Trophoblast cell (in vitro differentiated cells and primary cell): Measurements from ENCODE around the gene RPL36AL.

Experiments
- DNase-seq, 2 donors: peaks; one replicate each; pipeline ENCODE4 v3.0.0-alpha.2; 2016
- H2AFZ ChIP-seq: 2 replicates; pipeline ENCODE4 v1.6.1; 2013; ENCODE audit warnings: low read length, moderate library complexity, mild to moderate bottlenecking; ENCODE audit not compliant: insufficient read depth, poor library complexity
- H2AK5ac ChIP-seq: 2 replicates; pipeline ENCODE4 v1.6.1; 2013; ENCODE audit warnings: mild to moderate bottlenecking, low read length
- H2BK120ac ChIP-seq: 2 replicates; pipeline ENCODE4 v1.6.1; 2013; ENCODE audit warnings: low read length, mild to moderate bottlenecking, moderate library complexity; ENCODE audit not compliant: insufficient read depth, poor library complexity
- H2BK12ac ChIP-seq: 2 replicates; pipeline ENCODE4 v1.6.1; 2013; ENCODE audit warnings: mild to moderate bottlenecking, low read length, moderate library complexity
- H2BK5ac ChIP-seq: 2 replicates; pipeline ENCODE4 v1.6.1; 2013; ENCODE audit warnings: low read length, low read depth, moderate library complexity, mild to moderate bottlenecking; ENCODE audit not compliant: poor library complexity
- H3K14ac ChIP-seq: 2 replicates; pipeline ENCODE4 v1.6.1; 2013; ENCODE audit warnings: mild to moderate bottlenecking, low read length
- H3K18ac ChIP-seq: 2 replicates; pipeline ENCODE4 v1.6.1; 2013; ENCODE audit warnings: mild to moderate bottlenecking, low read length
- H3K23ac ChIP-seq: 2 replicates; pipeline ENCODE4 v1.6.1; 2013; ENCODE audit warnings: low read length
- H3K27ac ChIP-seq: 2 replicates; pipeline ENCODE4 v1.5.1; 2013; ENCODE audit warnings: low read depth, mild to moderate bottlenecking, inconsistent platforms, low read length, moderate library complexity
- H3K27me3 ChIP-seq: 2 replicates; pipeline ENCODE4 v1.6.1; 2013; ENCODE audit warnings: inconsistent platforms, mild to moderate bottlenecking, low read length, moderate library complexity; ENCODE audit not compliant: insufficient read depth
- H3K36me3 ChIP-seq, 2 experiments: 1 replicate in 1 of 2; 2 replicates in 1 of 2; pipeline ENCODE4 v1.6.1; 2013; ENCODE audit warnings: low read length in 2 of 2, mild to moderate bottlenecking in 2 of 2, moderate library complexity in 1 of 2; ENCODE audit not compliant: insufficient read depth in 2 of 2, control insufficient read depth in 1 of 2
- H3K4ac ChIP-seq: 2 replicates; pipeline ENCODE4 v1.6.1; 2013; ENCODE audit warnings: low read depth, mild to moderate bottlenecking, low read length, moderate library complexity
- H3K4me1 ChIP-seq, 2 experiments: 1 replicate in 1 of 2; 2 replicates in 1 of 2; pipeline ENCODE4 v1.6.1; 2013; ENCODE audit warnings: low read length in 2 of 2, mild to moderate bottlenecking in 2 of 2, moderate library complexity in 1 of 2; ENCODE audit not compliant: insufficient read depth in 2 of 2, control insufficient read depth in 1 of 2
- H3K4me2 ChIP-seq: 2 replicates; pipeline ENCODE4 v1.6.1; 2013; ENCODE audit warnings: inconsistent platforms, mild to moderate bottlenecking, low read length, moderate library complexity
- H3K4me3 ChIP-seq: 2 replicates; pipeline ENCODE4 v1.5.1; 2013; ENCODE audit warnings: mild to moderate bottlenecking, low read depth, low read length, inconsistent platforms
- H3K79me1 ChIP-seq: one replicate; pipeline ENCODE4 v1.6.1; 2013; ENCODE audit warnings: low read length
- H3K79me2 ChIP-seq: 2 replicates; pipeline ENCODE4 v1.6.1; 2013; ENCODE audit warnings: low read length, mild to moderate bottlenecking; ENCODE audit not compliant: control insufficient read depth, insufficient read depth, poor library complexity
- H3K9ac ChIP-seq: 2 replicates; pipeline ENCODE4 v1.6.1; 2013; ENCODE audit warnings: mild to moderate bottlenecking, low read length
- H3K9me3 ChIP-seq: 2 replicates; pipeline ENCODE4 v1.6.1; 2013; ENCODE audit warnings: low read depth, mild to moderate bottlenecking, control low read depth, inconsistent platforms, low read length; ENCODE audit not compliant: insufficient read depth
- H4K12ac ChIP-seq: 2 replicates; pipeline ENCODE4 v1.6.1; 2013; ENCODE audit warnings: low read depth, mild to moderate bottlenecking, low read length, moderate library complexity
- H4K8ac ChIP-seq: 2 replicates; pipeline ENCODE4 v1.6.1; 2013; ENCODE audit warnings: low read depth, mild to moderate bottlenecking, low read length, moderate library complexity
- H4K91ac ChIP-seq: one replicate; pipeline ENCODE4 v1.6.1; 2013; ENCODE audit warnings: low read depth, mild to moderate bottlenecking, low read length, moderate library complexity
- WGBS: extraction: QIAGEN DNeasy Blood & Tissue Kit; methylation state at CpG from one replicate; pipeline ENCODE4 v1.1.7; 2013; ENCODE audit warnings: missing lambda C conversion rate; ENCODE audit not compliant: insufficient read length, insufficient coverage; ENCODE audit errors: extremely low coverage; 5-methylcytosine and 5-hydroxymethylcytosine counted together

Gene RPL36AL

GRCh38 chr14:49653508-49653907 lies 33.1 kb upstream of the RPL36AL start:
- no CpG with 5 or more reads among the region's 6 CpGs for WGBS

GRCh38 chr14:49642163-49642562 lies 21.7 kb upstream of the RPL36AL start:
- H3K4me3 ChIP-seq = no peak overlapping the region
- no peak for DNase-seq
- no peak overlapping the region for H3K23ac ChIP-seq
- H3K36me3 ChIP-seq = peaks cover 3 to 12% of the 10 kb centered on the region in 2 experiments
- H3K9me3 ChIP-seq = no peaks in the 10 kb centered on the region
- no peak overlapping the region for H3K18ac ChIP-seq
- no peak overlapping the region for H2BK12ac ChIP-seq
- no peak overlapping the region for H4K8ac ChIP-seq
- H4K91ac ChIP-seq = no peak overlapping the region
- no peak overlapping the region for H2AFZ ChIP-seq
- H3K4me1 ChIP-seq = no peaks in the 10 kb centered on the region
- H2BK5ac ChIP-seq = no peak overlapping the region
- H4K12ac ChIP-seq = no peak overlapping the region
- H3K4me2 ChIP-seq = no peak overlapping the region
- no peak overlapping the region for H2BK120ac ChIP-seq
- H3K14ac ChIP-seq = no peak overlapping the region
- no peak overlapping the region for H3K27ac ChIP-seq
- no peaks in the 10 kb centered on the region for H3K27me3 ChIP-seq
- H3K79me1 ChIP-seq = no peaks in the 10 kb centered on the region
- H2AK5ac ChIP-seq = no peak overlapping the region
- no peak overlapping the region for H3K9ac ChIP-seq
- no peaks in the 10 kb centered on the region for H3K79me2 ChIP-seq
- H3K4ac ChIP-seq = no peak overlapping the region

More at GRCh38 chr14:49653508-49653907, 33.1 kb upstream of the RPL36AL start:
- H2BK12ac ChIP-seq = no peak overlapping the region
- H2BK5ac ChIP-seq = no peak overlapping the region
- H3K23ac ChIP-seq = no peak overlapping the region
- no peak for DNase-seq
- no peak overlapping the region for H3K18ac ChIP-seq
- H2AK5ac ChIP-seq = no peak overlapping the region
- H4K12ac ChIP-seq = no peak overlapping the region
- no peak overlapping the region for H3K4ac ChIP-seq
- no peak overlapping the region for H3K14ac ChIP-seq
- H4K91ac ChIP-seq = no peak overlapping the region
- no peak overlapping the region for H2BK120ac ChIP-seq
- H3K36me3 ChIP-seq = peaks cover 3 to 7% of the 10 kb centered on the region in 2 experiments
- H3K9me3 ChIP-seq = no peaks in the 10 kb centered on the region
- H4K8ac ChIP-seq = no peak overlapping the region
- no peaks in the 10 kb centered on the region for H3K27me3 ChIP-seq
- no peak overlapping the region for H3K9ac ChIP-seq
- no peaks in the 10 kb centered on the region for H3K79me1 ChIP-seq
- no peaks in the 10 kb centered on the region for H3K79me2 ChIP-seq
- no peaks in the 10 kb centered on the region for H3K4me1 ChIP-seq
- no peak overlapping the region for H3K27ac ChIP-seq
- H3K4me2 ChIP-seq = no peak overlapping the region
- H2AFZ ChIP-seq = no peak overlapping the region
- H3K4me3 ChIP-seq = no peak overlapping the region

GRCh38 chr14:49641697-49642129 lies 21.3 kb upstream of the RPL36AL start:
- WGBS = no CpG with 5 or more reads among the region's 8 CpGs
- Histone ChIP-seq H3K27me3 (no peaks in the 10 kb centered on the region), H4K8ac (no peak overlapping the region), H4K12ac (no peak overlapping the region), H4K91ac (no peak overlapping the region), H3K4ac (no peak overlapping the region), H2AFZ (no peak overlapping the region), H3K9ac (no peak overlapping the region), H3K18ac (no peak overlapping the region), H3K79me1 (no peaks in the 10 kb centered on the region), H3K79me2 (no peaks in the 10 kb centered on the region), H2AK5ac (no peak overlapping the region), H2BK12ac (no peak overlapping the region), H3K14ac (no peak overlapping the region), H3K4me2 (no peak overlapping the region), H2BK5ac (no peak overlapping the region), H3K9me3 (no peaks in the 10 kb centered on the region), H3K23ac (no peak overlapping the region), H2BK120ac (no peak overlapping the region), H3K4me1 (no peaks in the 10 kb centered on the region), H3K4me3 (no peak overlapping the region), H3K27ac (no peak overlapping the region), H3K36me3 (peaks cover 3 to 12% of the 10 kb centered on the region in 2 experiments)
- DNase-seq = no peak

GRCh38 chr14:49640540-49641417 lies 20.4 kb upstream of the RPL36AL start:
- no peaks in the 10 kb centered on the region for H3K4me1 ChIP-seq
- H3K79me2 ChIP-seq = no peaks in the 10 kb centered on the region
- DNase-seq = no peak
- H4K8ac ChIP-seq = no peak overlapping the region
- no peak overlapping the region for H2BK5ac ChIP-seq
- H2BK120ac ChIP-seq = no peak overlapping the region
- no peak overlapping the region for H3K4me3 ChIP-seq
- no peak overlapping the region for H2AK5ac ChIP-seq
- no peak overlapping the region for H2BK12ac ChIP-seq
- H2AFZ ChIP-seq = no peak overlapping the region
- H3K4me2 ChIP-seq = no peak overlapping the region
- H3K27me3 ChIP-seq = no peaks in the 10 kb centered on the region
- no peak overlapping the region for H4K91ac ChIP-seq
- peaks cover 3 to 12% of the 10 kb centered on the region in 2 experiments for H3K36me3 ChIP-seq
- no peak overlapping the region for H3K27ac ChIP-seq
- no peaks in the 10 kb centered on the region for H3K79me1 ChIP-seq
- H4K12ac ChIP-seq = no peak overlapping the region
- no CpG with 5 or more reads among the region's 7 CpGs for WGBS
- no peak overlapping the region for H3K18ac ChIP-seq
- H3K4ac ChIP-seq = no peak overlapping the region
- H3K14ac ChIP-seq = no peak overlapping the region
- H3K9ac ChIP-seq = no peak overlapping the region
- H3K9me3 ChIP-seq = no peaks in the 10 kb centered on the region
- H3K23ac ChIP-seq = no peak overlapping the region
